Measurements from ENCODE around the gene MRFAP1L1.

Gene MRFAP1L1

DNA sequence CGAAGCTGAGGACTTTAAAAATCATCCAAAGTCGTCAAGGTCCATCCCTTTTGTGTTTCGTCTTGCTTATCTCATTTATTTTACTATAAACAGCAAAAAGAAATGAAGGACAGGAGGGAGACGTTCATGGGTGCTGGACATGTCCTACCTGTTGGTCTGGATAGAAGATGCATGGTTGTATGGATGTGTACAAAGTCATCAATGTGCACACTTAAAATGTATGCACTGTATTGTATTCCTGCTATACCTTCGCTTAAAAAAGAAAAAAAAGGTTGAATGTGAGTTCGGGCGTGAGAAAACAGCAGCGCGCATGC, 6.0 kb upstream of the MRFAP1L1 start:
- DNase-seq = no peak

DNA sequence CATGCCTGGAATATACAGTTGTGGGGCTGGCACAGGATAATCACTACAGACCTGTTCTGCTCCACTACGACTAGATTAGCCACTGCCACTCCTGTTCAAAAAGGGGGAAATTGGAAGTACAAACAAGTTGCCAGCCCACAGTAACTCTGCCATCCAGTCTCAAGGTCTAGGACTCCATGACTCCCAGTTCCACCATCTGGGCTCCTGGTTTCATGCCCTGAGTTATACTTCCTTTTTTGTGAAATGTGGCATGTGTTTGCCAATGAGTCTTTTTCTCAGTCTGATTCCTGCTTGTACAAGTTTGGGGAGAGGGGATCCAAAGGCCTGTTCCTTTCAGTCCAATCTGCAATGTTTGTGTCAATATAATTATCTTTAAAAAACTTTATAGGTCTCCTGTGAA, 5.3 kb upstream of the MRFAP1L1 start:
- DNase-seq = no peak

DNA sequence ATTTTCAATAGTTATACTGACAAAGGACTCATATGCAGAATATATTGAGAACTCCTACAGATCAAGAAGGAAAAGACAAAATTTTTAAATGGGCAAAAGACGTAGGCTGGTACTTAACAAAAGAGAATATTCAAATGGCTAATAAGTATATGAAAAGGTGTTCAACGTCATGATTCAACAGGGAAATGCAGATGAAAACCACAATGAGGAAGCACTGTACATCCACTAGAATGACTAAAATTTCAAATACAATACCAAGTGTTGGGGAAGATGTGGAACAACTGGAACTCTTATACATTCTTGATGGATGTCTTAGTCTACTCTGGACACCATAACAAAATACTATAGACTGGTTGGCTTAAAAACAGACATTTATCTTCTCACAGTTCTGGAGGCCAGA, 1.3 kb upstream of the MRFAP1L1 start:
- no peak for DNase-seq

DNA sequence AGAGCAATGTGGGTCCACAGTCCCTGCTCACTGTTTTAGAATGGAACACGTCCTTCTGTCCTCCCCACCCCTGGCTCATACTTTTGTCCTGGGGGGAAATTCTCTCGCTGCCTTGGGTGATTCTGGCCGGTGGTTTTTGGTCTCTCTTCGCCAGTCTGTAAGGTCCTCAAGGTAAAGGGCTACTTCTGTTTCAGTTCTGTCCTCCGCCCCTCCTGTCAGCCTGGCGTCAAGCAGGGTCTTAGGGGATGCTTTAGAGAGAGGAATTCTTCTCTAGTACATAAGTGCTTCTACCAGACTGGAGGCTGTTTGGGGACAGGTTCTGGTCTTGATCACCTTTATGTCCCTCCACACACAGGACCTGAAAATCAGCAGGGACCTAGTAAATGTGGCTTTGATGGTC, 617 bp upstream of the MRFAP1L1 start:
- no peak for DNase-seq

DNA sequence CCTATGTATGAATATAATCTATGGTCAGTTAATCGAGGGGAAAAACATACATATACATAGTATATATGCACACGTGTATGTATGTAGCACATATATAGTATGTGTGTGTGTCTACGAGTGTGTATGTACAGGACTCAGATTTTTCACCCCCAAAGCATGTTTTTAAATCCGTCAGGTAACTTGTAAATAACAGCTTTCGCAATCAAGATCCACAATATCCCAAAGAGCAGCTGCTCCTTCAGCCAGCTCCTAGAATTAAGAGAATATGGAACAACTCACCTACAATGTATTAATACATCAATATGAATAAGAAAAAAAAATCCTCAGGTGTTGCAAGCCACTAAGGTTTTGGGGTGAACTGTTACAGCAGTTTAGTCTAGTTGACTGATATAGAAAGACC, 3.5 kb downstream of the MRFAP1L1 start:
- DNase-seq = no peak

DNA sequence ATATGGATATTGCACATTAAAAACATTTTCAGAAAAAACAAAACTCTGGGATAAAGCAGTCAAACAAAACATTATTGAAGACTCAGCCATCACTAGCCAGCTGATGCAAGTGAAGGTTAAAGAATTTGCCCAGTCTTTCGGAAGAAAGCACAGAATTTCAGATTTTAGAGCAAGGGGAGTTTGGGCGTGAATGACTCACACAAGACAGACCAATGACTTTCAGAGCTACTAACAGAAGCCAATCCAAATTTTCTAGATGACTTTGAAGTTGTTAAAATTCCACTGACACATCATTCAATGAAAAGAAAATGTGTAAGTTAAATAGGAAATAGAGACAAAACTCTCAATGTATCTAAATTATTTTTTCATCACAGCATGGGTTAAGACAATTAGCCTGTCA, 4.0 kb downstream of the MRFAP1L1 start:
- DNase-seq = no peak

DNA sequence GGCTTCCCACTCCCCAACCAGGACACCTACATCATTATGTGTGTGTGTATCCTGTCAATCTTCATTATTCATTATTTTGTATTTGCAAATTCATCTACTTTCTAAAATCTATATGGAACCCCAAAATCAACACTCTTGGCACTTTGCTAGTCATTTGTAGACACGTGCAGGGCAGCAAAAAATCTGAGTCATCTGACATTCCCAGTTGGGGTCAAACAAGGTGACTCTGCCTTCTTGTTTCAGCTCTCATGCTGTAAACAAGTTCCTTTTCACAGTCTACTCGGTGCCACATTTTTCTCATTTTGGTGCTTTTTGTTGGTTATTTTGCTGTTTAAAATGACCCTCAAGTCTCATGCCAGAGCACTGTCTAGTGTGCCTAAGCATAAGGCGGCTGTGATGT, 5.9 kb downstream of the MRFAP1L1 start:
- DNase-seq = no peak

DNA sequence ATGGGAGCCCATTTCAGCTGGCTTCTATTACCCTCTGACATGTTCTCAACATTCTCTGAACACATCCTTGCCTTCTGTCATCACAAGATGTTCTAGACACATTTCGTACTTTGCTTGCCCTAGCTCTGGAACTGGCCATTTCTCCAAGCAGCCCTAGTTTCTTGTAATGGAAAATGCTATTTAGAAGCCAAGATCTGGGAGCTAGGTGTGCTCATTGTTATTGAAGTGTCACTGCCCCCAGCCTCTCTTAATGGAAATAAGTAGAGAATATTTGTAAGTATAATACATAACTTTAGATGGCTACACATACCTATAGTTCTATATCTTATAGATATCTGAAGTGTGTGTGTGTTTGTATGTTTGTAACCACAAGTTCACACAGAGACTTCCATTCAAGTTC, 6.9 kb downstream of the MRFAP1L1 start:
- DNase-seq = no peak

DNA sequence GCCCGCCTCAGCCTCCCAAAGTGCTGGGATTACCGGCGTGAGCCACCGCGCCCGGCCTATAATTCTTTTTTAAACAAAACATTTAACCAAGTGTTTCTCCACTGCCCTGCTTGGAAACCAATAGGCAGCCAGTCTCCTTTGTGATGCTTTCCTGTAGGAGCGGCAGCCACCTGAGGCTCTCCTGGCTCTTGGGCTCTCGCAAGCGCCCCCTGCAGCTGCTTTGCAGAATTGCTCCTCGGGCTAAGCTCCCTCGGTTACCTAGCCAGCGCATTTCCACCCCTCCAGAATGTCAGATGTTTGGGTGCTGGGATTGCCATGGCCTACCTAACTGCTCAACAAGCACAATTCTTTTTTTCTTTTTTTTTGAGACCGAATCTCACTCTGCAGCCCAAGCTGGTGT, 8.3 kb downstream of the MRFAP1L1 start:
- DNase-seq = no peak

DNA sequence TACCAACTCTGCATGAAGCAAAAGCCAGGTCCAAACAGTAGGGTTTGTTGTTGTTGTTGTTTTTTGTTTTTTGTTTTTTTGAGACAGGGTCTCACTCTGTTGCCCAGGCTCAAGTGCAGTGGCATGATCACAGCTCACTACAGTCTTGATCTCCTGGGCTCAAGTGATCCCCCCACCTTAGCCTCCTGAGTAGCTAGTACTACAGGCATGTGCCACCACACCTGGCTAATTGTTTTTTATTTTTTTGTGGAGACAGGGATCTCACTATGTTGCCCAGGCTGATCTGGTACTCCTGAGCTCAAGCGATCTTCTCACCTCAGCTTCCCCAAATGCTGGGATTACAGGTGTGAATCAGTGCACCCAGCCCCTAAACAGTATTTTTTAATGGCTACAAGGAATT, 9.8 kb downstream of the MRFAP1L1 start:
- DNase-seq = no peak

DNA sequence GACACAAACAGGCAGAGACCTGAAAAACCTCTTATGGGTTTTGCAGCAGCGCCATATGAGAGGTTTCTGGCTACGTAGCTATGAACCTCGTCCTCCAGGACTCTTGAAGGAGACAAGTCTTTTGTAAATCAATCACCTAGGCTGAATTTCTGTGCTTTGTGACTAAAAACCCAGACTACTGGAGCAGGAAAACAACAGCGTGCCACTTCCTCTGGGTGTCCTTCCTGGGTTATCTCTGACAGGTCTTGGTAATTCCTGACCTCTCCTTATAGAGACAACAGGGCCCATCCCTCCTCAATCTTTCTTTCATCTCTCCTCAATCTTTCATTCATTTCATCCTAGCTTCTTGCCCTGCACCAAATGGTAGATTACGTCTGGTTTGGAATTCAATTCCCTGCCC, 10.3 kb downstream of the MRFAP1L1 start:
- no peak for DNase-seq

DNA sequence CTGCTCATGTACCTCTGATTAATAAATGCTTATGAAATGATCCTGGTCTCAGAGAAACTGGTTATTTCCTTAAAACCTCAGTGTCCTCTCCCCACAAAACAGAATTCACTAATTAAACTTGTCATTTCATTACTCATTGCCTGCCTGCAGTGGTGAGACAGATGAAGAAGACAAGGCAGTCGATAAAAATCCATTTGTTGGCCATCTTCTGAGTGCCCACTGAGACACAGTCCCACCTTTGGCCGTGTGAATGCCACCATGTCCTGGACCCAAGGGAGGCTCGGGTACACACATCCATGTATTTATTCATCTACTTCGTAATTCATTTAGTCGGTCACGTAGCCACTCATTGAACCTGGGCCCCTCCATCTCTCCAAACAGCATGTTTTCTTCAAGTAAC, 12.5 kb downstream of the MRFAP1L1 start:
- no peak for DNase-seq

DNA sequence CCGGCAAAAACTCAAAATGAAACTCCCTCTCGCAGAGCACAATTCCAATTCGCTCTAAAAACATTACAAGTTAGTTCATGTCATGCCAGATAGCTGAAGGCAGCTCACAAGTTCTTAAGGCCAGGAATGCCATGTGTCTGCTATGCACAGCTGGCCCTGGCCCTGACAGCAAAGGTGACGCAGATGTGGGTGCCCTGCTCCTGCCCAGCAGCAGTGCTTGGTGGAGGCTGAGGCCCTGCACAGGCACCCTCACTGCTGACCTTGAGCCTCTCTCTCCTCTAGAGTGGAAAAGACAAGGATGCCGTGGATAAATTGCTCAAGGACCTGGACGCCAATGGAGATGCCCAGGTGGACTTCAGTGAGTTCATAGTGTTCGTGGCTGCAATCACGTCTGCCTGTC, 13.1 kb downstream of the MRFAP1L1 start:
- no peak for DNase-seq

DNA sequence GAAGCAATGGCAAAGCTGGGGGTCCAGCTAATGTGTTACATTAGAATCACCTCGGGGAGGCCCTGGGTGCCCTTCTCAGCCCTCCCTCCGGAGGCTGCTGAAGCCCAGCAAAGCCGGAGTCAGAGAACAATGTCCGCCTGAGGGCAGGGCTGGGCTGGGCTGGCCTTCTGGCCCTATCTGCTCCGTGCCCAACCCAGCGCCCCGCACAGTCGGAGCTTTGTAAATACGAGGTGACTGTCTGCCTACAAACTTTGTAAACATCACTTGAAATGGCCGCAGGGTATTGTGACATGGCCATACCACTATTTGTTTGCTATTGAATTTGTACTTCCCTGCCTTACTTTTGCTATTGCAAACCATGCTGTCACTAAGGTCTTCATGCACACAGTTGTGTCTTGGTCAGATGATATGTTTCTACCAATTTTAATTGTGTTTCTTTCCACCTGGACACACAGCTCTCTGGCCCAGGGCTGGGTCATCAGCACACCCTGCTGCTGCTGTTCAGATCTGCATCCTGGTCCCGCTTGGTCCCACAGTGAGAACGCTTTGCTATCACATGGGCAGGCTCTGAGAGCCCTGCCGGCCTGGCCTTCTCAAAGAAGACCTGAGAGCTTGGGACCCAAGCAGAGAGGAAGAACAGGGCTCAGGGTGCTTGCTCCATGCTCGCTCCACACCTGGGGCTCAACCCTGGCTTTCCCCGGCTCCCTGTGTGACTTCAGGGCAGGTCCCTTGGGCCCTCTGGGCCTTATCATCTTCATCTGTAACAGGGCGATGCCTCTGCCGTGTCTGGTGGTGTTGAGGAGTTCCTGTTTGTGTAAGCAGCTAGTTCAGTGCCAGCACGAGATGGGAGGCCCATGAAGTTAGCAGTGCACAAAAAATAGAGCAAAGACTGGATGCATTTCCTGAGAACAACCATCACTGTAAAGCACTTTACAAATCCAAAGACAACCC, 13.7 kb downstream of the MRFAP1L1 start:
- DNase-seq = no peak

DNA sequence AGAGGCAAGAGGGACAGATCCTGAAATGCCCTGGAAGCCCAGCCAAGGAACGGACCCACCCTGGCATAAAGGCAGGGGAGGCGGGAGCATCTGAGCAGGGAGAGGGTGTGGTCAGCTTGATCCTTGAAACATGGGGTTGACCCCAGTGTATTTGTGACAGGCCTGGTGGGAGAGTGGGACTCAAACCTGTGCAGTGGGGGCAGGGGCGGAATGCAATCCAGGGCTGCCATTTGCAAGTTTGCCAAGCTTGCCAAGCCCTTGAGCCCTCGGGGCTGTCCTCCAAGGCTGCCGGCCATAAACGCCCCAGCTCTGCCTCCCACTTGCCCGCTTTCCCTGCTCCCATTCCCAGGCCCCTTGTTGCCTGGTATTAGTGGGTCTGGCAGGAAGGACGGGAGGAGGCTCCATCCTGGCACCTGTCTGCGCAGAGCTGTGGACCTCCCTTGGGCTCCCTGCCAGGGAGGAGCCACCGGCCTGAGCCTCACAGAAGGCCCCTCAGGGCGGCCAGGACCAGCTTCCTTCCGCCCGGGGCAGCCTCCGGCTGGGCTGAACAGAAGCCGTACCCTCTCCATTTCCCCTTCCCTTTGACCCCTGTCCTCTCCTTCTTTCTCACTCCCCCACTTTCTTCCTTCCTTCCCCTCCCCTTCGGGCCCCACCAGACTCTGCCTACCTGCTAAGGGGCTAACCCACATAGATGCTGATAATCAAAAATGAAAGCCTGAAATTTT, 15.3 kb downstream of the MRFAP1L1 start:
- DNase-seq = no peak

DNA sequence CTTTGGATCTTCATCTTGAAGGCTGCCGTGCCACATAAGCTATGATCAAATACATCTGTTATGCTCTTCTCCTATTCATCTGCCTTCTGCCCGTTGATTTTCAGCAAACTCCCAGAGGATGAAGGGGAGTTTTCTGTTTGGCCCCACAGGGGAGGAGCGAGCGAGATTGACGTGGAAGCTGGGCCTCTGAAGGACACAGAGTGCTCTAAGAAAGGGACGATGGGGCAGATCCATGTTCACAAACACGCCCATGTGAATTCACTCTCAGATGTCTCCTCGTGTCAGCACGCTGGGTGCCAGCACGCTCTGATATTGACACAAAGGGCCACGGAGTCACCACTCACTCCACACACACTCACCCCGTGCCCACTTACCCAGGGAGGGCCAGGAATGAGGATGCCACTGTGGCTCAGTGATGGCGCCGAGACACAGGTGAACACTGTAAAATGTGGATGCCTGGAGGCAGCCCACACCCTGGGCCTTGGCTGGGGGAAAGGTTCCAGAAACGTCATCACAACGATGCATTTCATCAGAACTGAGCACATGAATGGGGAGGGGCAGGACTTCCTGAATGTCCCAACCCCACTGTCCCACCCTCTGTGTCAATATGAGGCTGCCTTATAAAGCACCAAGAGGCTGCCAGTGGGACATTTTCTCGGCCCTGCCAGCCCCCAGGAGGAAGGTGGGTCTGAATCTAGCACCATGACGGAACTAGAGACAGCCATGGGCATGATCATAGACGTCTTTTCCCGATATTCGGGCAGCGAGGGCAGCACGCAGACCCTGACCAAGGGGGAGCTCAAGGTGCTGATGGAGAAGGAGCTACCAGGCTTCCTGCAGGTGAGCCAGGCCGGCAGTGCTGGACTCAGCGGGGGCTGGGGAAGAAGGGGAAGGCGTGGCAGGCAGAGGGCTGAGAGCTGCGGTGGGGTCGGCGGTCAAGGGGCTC, 16.2 kb downstream of the MRFAP1L1 start, which contains the start of gene S100P:
Gene S100P (plus strand): TSS at position 648 of the 946 bp plus-strand sequence. CDS start 55 bp downstream, at position 703.
- no peak for DNase-seq

DNA sequence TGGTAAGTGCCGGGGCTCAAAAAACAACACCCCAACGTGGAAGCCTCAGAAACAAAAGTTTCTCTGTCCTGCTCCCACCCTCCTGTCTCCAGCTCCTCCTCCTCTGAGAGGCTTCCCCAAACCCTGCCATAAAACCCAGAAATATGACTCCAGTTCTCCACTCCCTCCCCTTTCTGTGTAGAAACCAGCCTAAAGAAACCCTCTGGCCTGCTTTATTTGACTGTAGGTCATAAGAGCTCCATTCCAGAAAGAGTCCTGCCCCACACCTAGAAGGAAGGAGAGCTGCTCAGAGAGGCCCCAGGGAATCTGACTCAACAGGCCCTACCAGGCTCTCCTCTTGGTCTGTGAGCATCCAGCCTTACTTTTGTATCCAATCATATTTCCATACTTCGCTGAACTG, 16.9 kb downstream of the MRFAP1L1 start:
- no peak for DNase-seq

DNA sequence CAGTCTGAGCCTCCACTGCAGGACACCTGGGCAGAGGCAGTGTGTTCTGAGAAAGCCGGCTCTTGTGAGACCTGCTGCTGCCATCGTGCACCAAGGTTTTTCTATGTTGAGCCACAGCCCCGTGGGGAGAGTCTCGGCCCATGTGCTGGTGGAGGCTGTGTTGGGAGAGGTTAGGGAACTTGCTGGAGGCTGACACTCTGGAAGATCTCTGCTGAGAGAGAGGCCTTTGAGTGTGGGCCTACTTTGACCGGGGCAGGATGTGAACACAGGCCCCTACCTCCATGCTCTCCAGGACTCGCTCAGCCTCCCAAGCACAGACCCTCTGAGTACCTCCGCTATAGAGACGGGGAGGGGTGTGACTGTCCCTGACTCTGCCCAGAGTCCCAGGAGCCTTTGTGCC, 17.3 kb downstream of the MRFAP1L1 start:
- no peak for DNase-seq

DNA sequence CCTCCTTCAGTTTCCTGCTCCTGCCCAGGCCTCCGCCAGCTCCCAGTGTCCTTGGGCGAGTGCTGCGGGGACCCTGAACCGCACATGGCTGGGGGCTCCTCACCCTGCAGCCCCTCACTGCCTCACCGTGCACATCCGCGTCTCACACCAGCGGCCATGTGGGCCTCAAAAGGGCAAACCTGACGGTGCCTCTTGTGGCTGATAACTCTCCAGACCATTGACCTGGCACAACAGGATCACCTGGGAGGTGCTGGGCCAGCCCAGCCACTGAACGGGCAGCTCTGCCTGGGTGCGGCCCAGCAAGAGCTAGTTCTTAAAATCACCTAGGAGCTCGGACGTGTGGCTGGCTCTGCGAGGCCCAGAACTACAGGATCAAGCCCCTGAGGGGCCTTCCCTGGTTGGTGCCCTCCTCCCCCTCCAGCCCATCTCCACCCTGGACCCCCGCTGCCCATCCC, 20.1 kb downstream of the MRFAP1L1 start:
- DNase-seq = no peak

DNA sequence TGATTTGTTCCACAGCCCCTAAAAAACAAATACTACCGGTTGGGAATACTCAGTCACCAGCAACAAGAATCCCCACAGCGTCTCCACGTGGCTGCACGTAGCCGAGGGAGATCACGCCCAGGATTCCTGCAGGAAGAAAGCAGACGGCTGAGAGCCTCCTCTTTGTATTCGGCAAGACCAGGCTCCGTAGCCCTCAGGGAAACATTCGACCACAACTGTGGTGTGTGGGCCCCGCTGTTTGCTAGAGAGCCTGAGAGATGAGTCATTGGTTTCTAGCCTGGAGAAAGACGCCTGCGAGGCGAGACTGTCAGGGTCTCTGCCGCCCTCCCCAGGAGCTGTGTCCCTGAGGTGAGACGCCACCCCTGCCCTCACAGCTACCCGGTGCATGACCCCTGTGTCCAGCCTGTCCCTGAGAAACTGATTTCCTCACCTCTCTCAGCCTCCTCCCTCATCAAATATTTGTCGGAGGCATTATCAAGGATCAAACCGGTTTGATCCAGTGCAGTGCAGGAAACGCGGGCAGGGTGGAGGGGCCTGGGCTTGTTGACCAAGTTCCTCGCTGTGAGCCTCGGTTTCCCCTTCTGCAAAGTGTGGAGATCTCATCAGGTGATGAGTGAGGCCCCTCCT, 20.7 kb downstream of the MRFAP1L1 start:
- DNase-seq = no peak

DNA sequence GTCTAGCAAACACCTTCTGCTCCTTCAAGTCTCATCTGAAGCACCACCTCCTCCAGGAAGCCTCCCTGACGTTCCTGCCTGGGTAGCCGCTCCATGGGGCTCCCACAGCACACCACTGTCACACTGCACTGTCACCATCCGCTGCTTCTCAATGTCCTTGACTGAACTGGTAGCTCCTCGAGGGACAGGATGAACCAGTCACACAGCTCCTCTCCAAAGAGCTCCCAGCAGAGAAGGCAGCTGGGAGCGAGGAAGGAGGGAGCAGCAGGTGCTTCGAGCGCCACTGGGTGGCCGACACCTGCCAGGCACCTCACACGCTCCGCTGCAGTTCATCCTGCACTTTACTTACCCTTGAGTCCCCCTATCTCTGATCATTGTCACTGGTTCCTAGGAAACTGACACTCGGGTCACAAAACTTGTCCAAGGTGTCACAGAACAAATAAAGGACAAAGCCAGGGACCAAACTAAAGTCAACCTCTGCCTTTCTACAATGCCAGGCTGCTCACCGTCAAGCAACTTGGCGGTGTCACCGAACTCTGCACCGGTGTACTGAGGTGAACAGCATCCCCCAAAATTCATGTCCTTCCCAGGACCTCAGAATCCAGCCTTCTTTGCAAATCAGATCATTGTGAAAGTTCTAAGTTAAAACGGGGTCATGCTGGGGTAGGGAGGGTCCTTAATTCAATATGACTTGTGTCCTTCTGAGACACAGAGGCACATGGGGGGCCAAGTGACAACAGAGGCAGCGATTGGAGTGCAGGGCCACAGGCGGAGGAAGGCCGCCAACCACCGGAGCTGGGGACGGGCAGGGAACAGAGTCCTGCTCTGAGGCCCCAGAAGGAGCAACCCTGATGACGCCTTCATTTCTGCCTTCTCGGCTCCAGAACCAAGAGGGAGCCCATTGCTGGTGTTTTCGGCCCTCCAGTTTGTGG, 21.5 kb downstream of the MRFAP1L1 start:
- no peak for DNase-seq

Data from NCI-H1930 (cell line).